ENCODE results near the gene TGM5. TPM values are rescaled to one million over a fixed set of nuclear protein-coding genes. Genes with fewer than 3 reads are reported as not detected.

TGM5 gene
- total and polyA plus RNA-seq, 2 donors (not counting 3 experiments of a cell fraction or from before 2014, with no cell fraction given): not detected

DNA sequence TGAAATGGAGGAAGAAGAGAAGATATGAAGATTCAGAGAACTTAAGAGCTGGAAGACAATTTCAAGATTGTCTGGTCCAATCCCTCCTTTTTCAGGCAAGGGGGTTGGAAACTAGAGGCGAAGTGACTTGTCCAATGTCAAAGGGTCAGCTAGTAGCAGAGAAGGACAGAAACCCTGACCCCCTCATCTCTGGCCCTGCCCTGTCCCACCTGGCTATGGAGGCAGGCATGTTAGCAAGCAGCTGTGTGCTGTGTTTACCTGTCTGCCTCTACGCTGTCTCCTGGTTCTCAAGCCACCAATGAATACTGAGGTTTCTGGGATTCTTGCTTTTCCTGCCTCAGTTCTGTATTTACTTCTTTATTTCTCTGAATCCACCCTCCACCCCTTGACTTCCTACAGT, 342 bp downstream of the TGM5 start:
- Histone ChIP-seq H3K4me3 (replicated peaks in 1 of 3; ENCODE audit: insufficient read depth in 1 of 3, low read depth in 1 of 3, low read length in 3 of 3) (no peak overlapping the region), H4K20me1 (replicated peaks; ENCODE audit: control insufficient read depth, extremely low read depth, insufficient read depth, low read length) (no peaks in the 10 kb centered on the region), H3K9me3 (replicated peaks; ENCODE audit: control insufficient read depth, insufficient read depth, low read length) (no peaks in the 10 kb centered on the region), H3K36me3 (ENCODE audit: control insufficient read depth in 2 of 2, extremely low read depth in 1 of 2, insufficient read depth in 2 of 2, low read length in 2 of 2) (no peaks in the 10 kb centered on the region), H3K27me3 (ENCODE audit: control insufficient read depth in 2 of 2, insufficient read depth in 2 of 2, low read length in 2 of 2) (peaks cover 16 to 31% of the 10 kb centered on the region in 2 experiments), H3K9ac (replicated peaks; ENCODE audit: extremely low read depth, insufficient read depth, low read length) (no peak overlapping the region), H3K79me2 (ENCODE audit: control insufficient read depth, insufficient read depth, low read length) (no peaks in the 10 kb centered on the region), H3K4me2 (ENCODE audit: insufficient read depth, low read length) (no peak overlapping the region), H3K9me1 (replicated peaks; ENCODE audit: control insufficient read depth, extremely low read depth, insufficient read depth, low read length) (no peaks in the 10 kb centered on the region), H3K27ac (ENCODE audit: insufficient read depth, low read depth, low read length) (no peak overlapping the region), H2AFZ (ENCODE audit: low read depth, low read length) (no peak overlapping the region), H3K4me1 (ENCODE audit: control insufficient read depth, extremely low read depth, insufficient read depth, low read length) (no peaks in the 10 kb centered on the region)
- DNase-seq (ENCODE audit: low read depth, low spot score) (no peak), FAIRE-seq (no peak)
- intact Hi-C loops (cut with micrococcal nuclease): no loop called here
- no TSS peak for BruUV-seq (replicated peaks)
- CTCF ChIA-PET: interaction anchor here (1.0 to 5.2 kb wide), 5 partner anchors 10 to 62 kb away, joined by 3 to 58 read pairs (median 4); no protein-coding TSS in a partner anchor
- dilution Hi-C loops (cut with MboI; ENCODE audit: extremely low pct_ligation_motif_present, low sequenced_read_pairs): no loop called here
- POLR2A ChIA-PET: no interaction called here
- TF ChIP-seq, protein P1, sequence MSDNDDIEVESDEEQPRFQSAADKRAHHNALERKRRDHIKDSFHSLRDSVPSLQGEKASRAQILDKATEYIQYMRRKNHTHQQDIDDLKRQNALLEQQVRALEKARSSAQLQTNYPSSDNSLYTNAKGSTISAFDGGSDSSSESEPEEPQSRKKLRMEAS (IDR thresholded peaks at IDR 0.05; ENCODE audit: insufficient read depth, insufficient read length): no peak
- TF ChIP-seq JUN (IDR thresholded peaks at IDR 0.05; ENCODE audit: borderline replicate concordance, insufficient read depth, insufficient read length, low read depth): no peak
- no peak for TF ChIP-seq MYC (IDR thresholded peaks at IDR 0.05; ENCODE audit: low read depth, low read length)
- TF ChIP-seq POLR2AphosphoS5 (IDR thresholded peaks at IDR 0.05; ENCODE audit: insufficient read depth, low read depth, low read length): no peak
- TF ChIP-seq EZH2 (IDR thresholded peaks at IDR 0.05; ENCODE audit: borderline replicate concordance, low read depth, low read length, severe bottlenecking): no peak
- no peak for TF ChIP-seq CTCF (IDR thresholded peaks at IDR 0.05; ENCODE audit: extremely low read depth in 1 of 2, insufficient read depth in 1 of 2, low read depth in 1 of 2, low read length in 2 of 2)
- TF ChIP-seq POLR2A (IDR thresholded peaks at IDR 0.05; ENCODE audit: low read depth, low read length): no peak
- TF ChIP-seq FOS (IDR thresholded peaks at IDR 0.05; ENCODE audit: borderline replicate concordance, insufficient read depth, low read length): no peak
- TF ChIP-seq GATA2 (IDR thresholded peaks at IDR 0.05; ENCODE audit: insufficient read depth, insufficient read length, low read depth, low read length): no peak
